ENCODE data around the gene SHROOM1. TPM values are rescaled to one million over a fixed set of nuclear protein-coding genes. Genes with fewer than 3 reads are reported as not detected.

Gene SHROOM1
- total RNA-seq, 6 experiments from 2014 or later, result 7.8 to 12.2 (median 8.6) TPM

GRCh38 chr5:132817011-132817410, 13.4 kb downstream of the SHROOM1 start:
- TF ChIP-seq CTCF (IDR thresholded peaks at IDR 0.05), result no peak
- Mint-ChIP-seq H3K36me3 (ENCODE audit: low read depth) (no peaks in the 10 kb centered on the region), H3K9me3 (no peaks in the 10 kb centered on the region), H3K4me1 (ENCODE audit: low read depth) (peaks cover 22% of the 10 kb centered on the region), H3K4me3 (no peak overlapping the region), H3K27me3 (ENCODE audit: insufficient read depth) (peaks cover 15% of the 10 kb centered on the region), H3K27ac (no peak overlapping the region)
- DNase-seq, result no peak

- Mint-ChIP-seq H3K36me3 (ENCODE audit: low read depth) (no peaks in the 10 kb centered on the region), H3K27ac (no peak overlapping the region), H3K9me3 (no peaks in the 10 kb centered on the region), H3K4me1 (ENCODE audit: low read depth) (peaks cover 22% of the 10 kb centered on the region), H3K4me3 (no peak overlapping the region), H3K27me3 (ENCODE audit: insufficient read depth) (peaks cover 20% of the 10 kb centered on the region)
- no peak for DNase-seq
- TF ChIP-seq CTCF (IDR thresholded peaks at IDR 0.05), result no peak
Measured at GRCh38 chr5:132816554-132816953, 13.9 kb downstream of the SHROOM1 start.

GRCh38 chr5:132816083-132816482, 14.4 kb downstream of the SHROOM1 start:
- no peak for DNase-seq
- TF ChIP-seq CTCF (IDR thresholded peaks at IDR 0.05), result no peak
- H3K27ac Mint-ChIP-seq, result no peak overlapping the region
- no peaks in the 10 kb centered on the region for H3K36me3 Mint-ChIP-seq (ENCODE audit: low read depth)
- H3K4me3 Mint-ChIP-seq, result no peak overlapping the region
- H3K9me3 Mint-ChIP-seq, result no peaks in the 10 kb centered on the region
- peaks cover 24% of the 10 kb centered on the region for H3K27me3 Mint-ChIP-seq (ENCODE audit: insufficient read depth)
- H3K4me1 Mint-ChIP-seq (ENCODE audit: low read depth), result peaks cover 22% of the 10 kb centered on the region

- H3K27ac Mint-ChIP-seq, result no peak overlapping the region
- peaks cover 25% of the 10 kb centered on the region for H3K27me3 Mint-ChIP-seq (ENCODE audit: insufficient read depth)
- no peak for TF ChIP-seq CTCF (IDR thresholded peaks at IDR 0.05)
- no peaks in the 10 kb centered on the region for H3K9me3 Mint-ChIP-seq
- DNase-seq, result no peak
- H3K4me3 Mint-ChIP-seq, result no peak overlapping the region
- H3K4me1 Mint-ChIP-seq (ENCODE audit: low read depth), result peaks cover 21% of the 10 kb centered on the region
- H3K36me3 Mint-ChIP-seq (ENCODE audit: low read depth), result no peaks in the 10 kb centered on the region
Measured at GRCh38 chr5:132815454-132815853, 15.0 kb downstream of the SHROOM1 start.

GRCh38 chr5:132814503-132815294, 15.7 kb downstream of the SHROOM1 start:
- Mint-ChIP-seq H3K36me3 (ENCODE audit: low read depth) (no peaks in the 10 kb centered on the region), H3K9me3 (no peaks in the 10 kb centered on the region), H3K27me3 (ENCODE audit: insufficient read depth) (peaks cover 29% of the 10 kb centered on the region), H3K27ac (no peak overlapping the region), H3K4me1 (ENCODE audit: low read depth) (peaks cover 16% of the 10 kb centered on the region), H3K4me3 (0 out of 2 replicates have a peak overlapping the region, but pooled peaks have one; percentile 22)
- no peak for DNase-seq
- TF ChIP-seq CTCF (IDR thresholded peaks at IDR 0.05), result no peak

Data from HFFc6 (cell line).